NCI-H146 treated with DMSO at 0.1 percent for 48 hours (cell line): ENCODE results near the gene TFRC.
"Not testable (repeated sequence)": the region's sequence is repeated elsewhere in the genome, so short reads cannot be mapped to it uniquely, and the experiment has no call there.

Experiments used
- DNase-seq: peaks from one replicate; lab custom pipeline; 2025; ENCODE audit not compliant: unreplicated experiment; lab: John Stamatoyannopoulos, UW

The TFRC gene

DNA sequence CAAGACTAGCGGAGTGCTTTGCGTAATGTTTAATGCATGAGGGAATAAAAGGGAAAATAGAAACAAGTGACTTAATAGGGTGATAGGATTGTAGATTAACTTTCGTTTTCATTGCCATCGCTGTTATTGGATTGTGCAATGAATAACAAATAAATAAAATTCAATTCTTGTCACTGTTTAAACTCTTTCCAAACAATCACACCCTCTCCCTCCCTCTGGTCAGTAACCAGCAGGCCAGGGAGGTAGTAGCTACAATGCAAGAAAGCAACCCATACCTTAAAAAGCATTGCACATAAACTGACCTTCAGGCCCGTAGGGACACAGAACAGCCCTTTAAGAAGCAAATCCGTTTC, 705 bp upstream of the TFRC start:
- no peak for DNase-seq

DNA sequence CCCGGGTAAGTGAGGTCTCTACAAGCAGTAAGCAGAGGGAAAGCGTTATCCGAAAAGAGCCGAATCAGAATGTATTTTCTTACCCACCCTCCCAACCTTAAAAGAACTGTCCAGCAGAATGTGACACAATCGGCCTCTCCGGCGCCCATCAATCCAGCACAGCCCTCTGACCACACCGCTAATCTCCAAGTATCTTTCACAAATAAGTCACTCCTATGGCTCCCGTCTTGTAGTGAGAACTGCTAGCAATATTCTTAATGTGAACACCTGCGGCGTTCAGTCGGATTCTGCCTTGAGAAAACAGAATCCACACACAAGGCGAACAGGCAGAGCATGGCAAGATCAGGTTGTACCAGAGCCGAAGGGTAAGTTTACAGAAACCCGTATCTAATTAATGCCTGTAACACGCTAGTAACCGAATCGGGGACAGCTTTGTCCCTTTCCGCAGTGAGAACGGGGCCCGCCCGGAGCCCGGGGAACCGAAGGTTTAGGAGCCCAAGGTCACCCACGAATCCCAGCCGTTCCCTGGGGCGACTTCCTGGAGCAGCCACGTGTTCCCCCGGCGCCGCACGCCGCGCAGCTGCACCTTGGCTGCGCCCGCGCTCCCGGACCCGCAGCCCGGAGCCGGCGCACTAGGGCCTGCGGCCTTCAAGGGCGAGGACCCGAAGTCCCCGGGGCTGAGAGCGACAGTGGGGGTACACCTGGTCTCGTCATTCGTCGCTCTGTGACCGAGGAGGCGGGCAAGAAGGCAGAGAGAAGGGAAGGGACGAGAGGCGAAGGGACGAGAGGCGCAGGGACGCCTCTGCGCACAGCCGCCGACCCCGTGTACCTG, 672 bp downstream of the TFRC start:
- peak; percentile 47 for DNase-seq

DNA sequence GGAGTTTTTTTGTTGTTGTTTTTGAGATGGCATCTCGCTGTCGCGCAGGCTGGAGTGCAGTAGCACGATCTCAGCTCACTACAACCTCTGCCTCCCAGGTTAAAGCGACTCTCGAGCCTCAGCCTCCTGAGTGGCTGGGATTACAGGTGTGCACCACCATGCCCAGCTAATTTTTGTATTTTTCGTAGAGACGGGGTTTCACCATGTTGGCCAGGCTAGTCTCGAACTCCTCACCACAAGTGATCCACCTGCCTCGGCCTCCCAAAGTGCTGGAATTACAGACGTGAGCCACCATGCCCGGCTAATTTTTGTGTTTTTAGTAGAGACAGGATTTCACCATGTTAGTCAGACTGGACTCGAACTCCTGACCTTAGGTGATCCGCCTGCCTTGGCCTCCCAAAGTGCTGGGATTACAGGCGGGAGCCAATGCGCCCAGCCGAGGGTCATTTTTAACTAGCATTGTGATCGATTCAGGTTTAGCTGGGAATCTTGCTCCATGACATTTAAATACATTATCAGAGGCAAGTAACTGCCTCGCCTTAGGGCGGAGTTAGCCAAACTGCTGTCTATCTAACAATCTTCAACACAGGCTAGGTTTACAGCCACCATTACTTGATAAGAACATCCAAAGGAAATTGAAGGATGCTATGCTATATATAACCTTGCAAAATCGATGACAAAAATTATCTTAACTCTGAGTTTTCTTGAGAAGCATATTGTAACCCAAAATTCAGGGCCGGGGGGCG, 1.6 kb downstream of the TFRC start:
- not testable (repeated sequence) for DNase-seq

DNA sequence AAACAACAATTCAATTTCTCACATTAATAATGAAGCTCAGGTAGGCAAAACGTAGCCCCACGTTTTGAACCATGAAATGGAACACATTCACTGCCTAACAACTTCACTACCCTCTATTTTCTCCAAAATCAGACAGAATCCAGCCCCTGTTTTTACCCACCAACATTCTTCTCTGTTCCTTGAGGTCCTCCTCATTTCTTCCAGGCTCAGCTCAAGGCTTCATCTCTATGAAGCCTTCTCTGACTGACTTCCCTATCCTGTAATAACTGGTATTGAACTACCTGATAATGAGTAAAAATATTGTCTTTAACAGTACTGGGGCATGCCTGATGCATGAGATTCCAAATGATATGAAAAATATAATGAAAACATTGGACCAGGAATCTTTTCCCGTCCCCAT, 2.2 kb downstream of the TFRC start:
- no peak for DNase-seq

DNA sequence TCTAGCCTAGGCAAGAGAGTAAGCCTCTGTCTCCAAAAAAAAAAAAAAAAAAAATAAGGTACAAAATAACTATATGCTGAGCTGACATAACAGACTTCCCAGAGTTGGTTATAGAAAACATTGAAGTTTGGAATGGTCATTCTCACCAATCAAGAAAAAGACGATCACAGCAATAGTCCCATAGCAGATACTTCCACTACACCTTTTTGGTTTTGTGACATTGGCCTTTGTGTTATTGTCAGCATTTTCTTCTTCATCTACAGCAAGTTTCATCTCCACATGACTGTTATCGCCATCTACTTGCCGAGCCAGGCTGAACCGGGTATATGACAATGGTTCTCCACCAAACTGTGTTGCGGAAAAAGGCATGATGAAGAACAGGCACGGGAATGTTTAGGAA, 6.9 kb downstream of the TFRC start:
- no peak for DNase-seq

DNA sequence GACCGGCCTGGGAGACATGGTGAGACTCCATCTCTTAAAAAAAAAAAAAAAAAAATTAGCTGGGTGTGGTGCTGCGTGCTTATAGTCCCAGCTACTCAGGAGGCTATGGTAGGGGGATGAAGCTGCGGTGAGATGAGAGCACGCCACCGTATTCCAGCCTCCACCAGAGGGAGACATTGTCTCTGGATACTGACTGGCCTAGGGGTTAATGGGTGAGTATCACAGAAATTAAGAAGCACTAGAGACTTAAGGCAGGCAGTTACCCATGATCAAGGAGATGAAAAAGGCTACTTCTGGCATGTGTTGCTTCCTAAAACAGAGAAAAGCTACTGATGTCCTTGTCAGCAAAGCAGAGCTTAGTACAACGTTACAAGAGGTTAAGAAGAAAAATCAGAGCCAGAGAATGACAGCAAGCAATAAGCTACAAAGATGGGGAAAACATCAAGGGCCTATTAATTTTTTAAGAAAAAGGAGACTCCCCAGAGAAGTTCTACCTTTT, 8.6 kb downstream of the TFRC start:
- DNase-seq = peak; percentile 41

DNA sequence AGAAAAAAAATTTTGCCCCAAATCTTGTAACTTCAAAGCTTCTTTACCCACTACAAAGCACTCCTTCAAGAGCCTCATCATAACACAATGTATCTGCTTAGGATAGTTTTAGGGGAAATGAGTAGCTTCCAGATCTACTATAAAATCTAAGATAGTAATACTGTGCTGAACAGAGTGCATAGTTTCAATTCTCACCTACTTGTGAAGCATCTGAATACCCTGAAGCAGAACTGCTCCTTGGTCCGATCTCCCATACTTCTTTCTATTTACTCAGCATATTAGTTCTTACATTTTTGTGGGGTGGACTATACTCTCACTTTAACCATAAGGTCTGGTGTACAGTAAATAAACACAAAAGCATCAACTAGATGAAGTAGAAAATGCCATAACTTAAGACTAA, 9.6 kb downstream of the TFRC start:
- DNase-seq = no peak

DNA sequence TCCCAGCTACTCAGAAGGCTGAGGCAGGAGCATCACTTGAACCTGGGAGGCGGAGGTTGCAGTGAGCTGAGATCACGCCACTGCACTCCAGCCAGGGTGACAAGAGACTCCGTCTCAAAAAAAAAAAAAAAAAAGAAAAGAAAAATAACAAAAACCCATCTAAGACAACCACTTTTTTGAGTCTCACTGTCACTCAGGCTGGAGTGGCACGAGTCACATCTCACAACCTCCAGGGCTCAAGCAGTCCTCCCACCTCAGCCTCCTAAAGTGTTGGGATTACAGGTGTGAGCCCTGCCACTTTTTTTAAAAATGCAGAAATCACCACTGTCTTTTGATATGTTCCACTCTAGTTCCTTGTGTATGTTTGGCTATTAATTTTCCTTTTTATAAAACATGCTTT, 13.1 kb downstream of the TFRC start:
- not testable (repeated sequence) for DNase-seq

DNA sequence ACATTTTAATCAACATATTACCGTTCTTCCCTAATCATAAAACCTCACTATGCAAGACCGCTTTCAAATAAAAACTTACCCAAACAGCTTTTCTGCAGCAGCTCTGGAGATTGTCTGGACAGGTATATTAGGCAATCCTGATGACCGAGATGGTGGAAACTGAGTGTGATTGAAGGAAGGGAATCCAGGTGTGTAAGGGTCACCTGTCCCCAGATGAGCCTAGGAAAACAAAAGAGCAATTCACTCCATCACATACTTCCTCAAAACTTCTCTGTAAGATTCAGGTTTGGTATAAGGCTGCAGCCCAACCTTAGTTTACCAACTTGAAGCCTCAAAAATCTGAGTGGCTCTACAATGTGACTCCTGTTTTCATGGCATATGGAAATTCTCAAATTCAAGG, 14.5 kb downstream of the TFRC start:
- no peak for DNase-seq

DNA sequence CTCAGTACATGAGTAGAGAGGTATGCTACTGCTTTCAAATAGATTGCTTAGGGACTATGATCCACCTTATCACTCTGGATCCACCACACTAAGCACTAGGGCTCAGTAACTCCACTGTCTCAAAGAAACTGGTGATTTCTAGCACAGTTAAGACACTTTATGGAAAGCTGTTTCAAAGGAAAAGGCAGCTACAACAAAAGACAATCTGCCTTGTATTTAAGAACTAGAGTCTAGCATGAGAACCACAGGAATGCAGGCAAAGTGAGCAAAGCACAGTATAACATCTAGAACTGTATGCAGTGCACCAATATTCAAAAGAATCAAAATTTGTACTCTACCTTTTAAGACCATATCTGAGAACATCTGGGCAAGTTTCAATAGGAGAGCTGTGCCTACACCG, 17.9 kb downstream of the TFRC start:
- no peak for DNase-seq

DNA sequence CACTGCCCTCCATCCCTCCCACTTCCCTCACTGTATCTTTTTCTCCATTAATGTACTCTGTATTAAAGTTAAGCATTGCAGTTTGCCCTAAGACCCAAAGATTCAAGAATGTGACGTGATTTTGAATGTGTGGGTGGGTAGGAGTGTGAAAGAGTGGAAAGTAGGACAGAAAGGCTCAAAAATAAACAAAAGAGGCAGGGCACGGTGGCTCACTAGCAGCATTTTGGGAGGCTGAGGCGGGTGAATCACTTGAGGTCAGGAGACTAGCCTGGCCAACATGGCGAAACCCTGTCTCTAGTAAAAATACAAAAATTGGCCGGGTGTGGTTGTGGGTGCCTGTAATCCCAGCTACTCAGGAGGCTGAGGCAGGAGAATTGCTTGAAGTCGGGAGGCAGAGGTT, 18.4 kb downstream of the TFRC start:
- DNase-seq = no peak

DNA sequence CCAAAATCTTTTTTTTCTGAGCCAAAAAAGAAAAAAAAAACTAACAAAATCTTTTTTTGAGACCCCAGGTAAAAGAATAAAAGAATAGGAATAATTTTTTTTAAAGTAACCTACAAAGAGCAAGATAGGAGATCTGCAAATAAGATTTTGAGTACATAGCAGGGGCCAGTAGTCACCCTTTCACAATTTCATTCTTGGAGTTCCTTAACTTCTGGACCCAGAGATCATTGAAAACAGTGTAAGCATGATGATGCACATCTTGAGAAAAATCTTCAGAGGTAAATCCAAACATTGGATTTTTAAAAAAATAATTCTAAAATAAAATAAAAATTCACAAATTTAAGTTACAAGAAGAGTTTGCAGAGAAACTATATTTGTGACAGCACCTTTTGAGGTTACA, 18.8 kb downstream of the TFRC start:
- no peak for DNase-seq

DNA sequence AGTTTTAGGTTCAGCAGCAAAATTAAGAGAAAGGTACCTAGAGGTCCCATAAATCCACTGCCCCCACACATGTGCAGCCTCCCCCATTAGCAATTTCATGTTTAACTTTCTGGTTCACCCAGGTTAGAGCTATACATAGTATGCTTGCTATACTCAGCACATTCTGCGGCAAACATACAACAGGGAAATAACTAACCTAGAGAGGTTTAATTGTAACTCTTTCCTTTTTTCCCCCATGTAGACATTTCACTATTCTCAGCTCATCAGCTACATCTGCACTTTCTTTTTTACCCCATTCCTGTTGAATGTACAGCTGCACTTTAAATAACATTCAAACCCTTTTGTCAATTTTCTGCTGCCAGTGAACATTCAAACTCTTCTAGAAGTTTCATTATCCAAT, 21.1 kb downstream of the TFRC start:
- no peak for DNase-seq

DNA sequence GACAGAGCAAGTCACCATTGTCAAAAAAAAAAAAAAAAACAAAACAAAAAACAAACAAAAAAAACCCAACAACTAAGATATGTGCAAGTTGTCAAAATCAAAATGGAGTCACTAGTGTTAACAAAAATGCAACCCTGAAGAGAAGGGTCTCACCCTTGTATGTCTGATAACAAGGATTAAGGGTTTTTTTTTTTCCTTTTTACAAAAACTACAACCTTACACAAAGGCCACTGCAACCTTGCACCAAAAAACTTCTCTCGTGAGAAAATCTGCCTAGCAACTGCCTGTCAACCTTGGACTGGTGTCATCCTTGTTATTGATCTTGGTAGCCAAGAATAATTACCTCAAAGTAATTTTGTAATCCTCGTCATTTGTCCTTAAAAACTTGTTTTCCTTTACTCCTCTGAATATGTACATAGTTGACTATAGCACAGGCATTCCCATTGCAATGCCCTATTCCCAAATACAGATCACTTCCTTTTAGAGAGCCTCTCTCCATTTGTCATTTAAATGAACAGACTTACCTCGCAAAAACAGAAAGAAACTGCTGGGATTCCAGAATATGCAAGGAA, 24.0 kb downstream of the TFRC start:
- DNase-seq = no peak

DNA sequence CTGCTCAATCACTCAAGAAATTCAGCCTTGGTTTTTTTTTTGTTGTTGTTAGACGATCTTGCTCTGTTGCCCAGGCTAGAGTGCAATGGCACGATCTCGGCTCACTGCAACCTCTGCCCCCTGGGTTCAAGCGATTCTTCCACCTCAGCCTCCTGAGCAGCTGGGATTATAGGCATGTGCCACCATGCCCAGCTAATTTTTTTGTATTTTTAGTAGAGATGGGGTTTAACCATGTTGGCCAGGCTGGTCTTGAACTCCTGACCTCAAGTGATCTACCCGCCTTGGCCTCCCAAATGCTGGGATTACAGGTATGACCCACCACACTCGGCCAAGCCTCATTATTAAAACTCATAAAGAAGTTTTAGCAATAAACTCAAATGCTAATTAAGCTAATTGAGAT, 25.5 kb downstream of the TFRC start:
- DNase-seq = not testable (repeated sequence)

DNA sequence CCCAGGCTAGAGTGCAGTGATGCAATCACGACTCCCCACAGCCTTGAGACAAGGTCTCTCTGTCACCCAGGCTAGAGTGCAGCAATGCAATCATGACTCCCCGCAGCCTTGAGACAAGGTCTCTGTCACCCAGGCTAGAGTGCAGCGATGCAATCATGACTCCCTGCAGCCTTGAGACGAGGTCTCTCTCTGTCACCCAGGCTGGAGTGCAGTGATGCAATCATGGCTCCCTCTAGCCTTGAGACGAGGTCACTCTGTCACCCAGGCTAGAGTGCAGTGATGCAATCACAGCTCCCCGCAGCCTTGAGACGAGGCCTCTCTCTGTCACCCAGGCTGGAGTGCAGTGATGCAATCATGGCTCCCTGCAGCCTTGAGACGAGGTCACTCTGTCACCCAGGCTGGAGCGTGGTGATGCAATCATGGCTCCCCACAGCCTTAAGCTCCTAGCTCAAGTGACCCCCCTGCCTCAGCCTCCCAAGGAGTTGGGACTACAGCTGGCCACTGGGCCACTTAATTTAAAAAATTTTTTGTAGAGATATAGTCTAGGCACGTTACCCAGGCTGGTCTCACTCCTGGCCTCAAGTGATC, 26.1 kb downstream of the TFRC start:
- DNase-seq = no peak

DNA sequence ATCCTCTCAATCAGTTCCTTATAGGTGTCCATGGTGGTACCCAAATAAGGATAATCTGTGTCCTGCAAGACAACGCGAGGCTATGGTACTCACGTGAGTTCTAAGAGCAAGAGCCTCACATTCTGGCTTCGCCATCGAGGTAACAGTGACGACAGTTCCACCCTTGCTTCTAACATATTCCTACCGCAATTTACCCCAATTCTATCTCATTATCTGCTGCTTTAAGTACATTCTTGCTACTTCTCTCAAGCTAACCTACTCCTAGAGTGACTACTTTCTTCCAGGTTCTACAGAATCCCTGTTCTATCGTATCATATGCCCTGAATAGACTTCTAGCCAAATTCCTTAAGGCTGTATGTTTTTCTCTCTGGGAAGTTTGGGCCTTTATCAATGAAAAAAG, 26.6 kb downstream of the TFRC start:
- DNase-seq = no peak

DNA sequence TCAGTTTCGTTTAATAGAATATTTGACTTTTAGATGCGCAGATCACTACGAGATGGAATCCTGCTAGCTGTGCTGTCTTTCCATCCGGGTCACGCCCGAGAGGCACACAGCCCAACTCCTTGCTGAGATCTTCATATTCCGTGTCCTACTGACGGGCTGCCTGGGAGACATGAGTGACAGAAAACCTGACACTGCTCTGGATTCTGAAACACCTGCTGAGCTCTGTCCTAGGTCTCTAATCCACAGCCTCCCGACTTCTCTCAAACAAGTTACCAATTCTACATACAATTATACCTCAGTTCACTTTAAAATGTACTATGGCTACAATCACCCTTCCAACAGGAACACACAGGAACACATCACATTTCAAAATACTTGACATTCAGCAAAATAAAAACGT, 27.2 kb downstream of the TFRC start:
- DNase-seq = no peak

DNA sequence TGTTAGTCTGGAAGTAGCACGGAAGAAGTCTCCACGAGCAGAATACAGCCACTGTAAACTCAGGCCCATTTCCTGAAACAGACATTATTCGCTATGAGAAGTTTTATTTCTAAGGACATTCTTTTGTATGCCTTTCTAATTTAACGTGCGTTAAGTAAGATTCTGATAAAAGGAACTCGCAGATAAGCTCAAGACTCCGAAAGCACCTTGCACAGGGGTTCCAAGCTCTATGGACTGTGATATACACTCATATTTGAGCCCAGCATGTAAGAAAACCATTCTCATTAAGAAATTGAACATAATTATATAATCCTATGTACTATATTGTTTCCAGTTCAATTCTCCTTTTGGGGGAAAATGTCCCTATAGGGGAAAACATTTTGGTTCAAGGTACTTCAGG, 28.4 kb downstream of the TFRC start:
- no peak for DNase-seq

DNA sequence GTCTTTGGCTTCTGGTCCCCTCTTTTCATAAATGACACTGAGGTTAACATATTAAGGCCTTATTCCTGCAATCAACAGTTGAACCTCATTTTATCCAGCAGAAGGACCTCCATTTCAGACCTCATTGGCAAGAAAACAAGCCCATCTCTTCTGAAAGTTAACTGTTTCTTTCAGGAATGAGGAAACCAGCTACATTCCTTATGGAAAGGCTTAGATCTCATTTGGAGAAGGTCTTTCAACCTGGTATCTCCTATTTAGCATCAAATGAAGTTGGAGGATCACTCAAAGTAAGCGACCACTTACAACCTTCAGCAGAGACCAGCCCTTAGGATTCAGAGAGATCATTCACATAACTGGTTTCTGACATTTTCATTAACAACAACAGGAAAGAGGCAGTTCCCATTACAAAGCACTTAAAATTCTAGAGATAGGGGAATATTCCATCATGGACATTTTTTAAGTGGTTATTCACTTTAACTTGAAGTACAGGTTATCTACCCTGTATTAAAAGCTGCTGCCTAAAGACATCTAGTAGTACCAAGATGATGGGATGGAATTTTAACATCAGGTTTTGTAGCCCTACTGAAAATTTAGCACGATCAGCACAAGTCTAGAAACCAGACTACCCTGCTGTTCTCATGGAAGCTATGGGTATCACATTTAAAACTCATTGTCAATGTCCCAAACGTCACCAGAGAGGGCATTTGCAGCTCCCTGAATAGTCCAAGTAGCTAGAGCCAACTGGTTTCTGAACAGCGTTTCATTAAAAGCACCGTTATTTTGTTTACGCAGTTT, 30.4 kb downstream of the TFRC start:
- DNase-seq = no peak

DNA sequence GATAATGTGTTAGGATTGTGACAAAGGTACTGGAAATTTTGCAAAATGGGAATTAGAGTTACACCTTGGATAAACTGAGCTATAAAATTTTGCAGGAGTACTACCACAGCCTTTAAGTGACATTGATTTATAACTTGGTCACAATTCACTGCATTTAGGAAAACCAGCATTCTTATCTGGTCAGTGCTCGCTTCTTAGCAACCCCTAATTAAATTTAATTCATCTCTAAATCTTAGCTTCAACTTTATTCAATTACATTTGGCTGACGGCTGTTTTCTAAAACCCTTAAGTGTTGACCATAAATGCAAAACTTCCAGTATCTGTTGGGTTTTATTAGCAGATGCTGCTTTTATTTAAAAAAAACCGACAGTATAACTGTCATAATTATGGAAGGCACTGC, 31.3 kb downstream of the TFRC start:
- DNase-seq = no peak
